Embryonic facial prominence (tissue), 1 donor: Measurements from ENCODE around the gene PIEZO2.
"Not testable (repeated sequence)": the region's sequence is repeated elsewhere in the genome, so short reads cannot be mapped to it uniquely, and the experiment has no call there.

Experiments
- DNase-seq: peaks from one replicate; pipeline ENCODE4 v3.0.0-alpha.2; 2016; ENCODE audit errors: extremely low spot score

Gene PIEZO2

GRCh38 chr18:10846657-10847407, 302.5 kb downstream of the PIEZO2 start:
- DNase-seq, result no peak

DNA sequence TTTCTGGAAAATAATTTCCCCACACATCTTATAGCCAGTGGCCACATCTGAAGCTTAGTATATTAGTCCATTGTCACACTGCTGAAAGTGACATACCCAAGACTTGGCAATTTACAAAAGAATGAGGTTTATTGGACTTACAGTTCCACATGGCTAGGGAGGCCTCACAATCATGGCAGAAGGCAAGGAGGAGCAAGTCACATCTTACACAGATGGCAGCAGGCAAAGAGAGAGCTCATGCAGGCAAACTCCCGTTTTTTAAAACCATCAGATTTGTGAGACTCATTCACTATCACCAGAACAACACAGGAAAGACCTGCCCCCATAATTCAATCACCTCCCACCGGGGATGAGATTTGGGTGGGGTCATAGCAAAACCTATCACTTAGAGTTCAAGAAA, 303.3 kb downstream of the PIEZO2 start:
- DNase-seq, result not testable (repeated sequence)

DNA sequence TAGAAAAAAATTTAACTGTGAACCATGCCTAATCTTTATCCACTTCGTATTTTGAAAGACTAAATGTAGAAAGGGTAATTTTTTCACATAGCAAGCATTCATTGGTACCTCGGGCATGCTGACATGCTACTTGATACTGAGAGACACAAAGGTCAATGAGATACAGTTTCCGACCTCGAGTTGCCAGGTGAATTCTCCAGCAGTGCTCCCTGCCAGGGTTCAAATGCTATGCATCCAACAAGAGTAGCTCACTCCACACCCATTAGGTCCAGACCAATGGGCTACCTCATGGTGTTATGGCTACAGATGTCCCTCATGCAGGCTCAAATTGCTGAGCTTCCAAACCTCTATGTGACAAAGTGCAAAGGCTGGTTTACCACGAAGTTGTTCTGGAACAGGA, 305.8 kb downstream of the PIEZO2 start:
- no peak for DNase-seq

- DNase-seq, result no peak
Observed at GRCh38 chr18:10842861-10843260, 306.5 kb downstream of the PIEZO2 start.

- no peak for DNase-seq
Observed at GRCh38 chr18:10842371-10842770, 307.0 kb downstream of the PIEZO2 start.

GRCh38 chr18:10841203-10841602, 308.2 kb downstream of the PIEZO2 start:
- no peak for DNase-seq

DNA sequence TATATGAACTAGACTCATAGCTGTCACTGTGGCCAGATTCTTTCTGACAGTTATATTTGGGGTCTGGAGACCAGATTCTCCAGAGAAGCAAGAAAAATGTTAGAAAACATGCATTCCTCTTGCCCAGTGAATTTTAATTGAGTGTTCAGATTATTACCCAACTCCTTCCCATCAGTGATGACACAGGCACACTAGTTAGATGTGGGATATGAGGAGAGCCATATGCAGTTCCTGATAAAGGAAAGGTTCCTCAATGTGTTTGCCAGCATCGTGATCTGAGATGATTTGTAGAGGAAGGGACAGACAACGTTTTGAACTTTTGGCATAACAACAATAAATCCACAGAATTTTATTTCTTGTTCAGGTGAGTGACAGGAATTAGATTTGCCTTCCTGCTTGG, 308.6 kb downstream of the PIEZO2 start:
- DNase-seq, result no peak

GRCh38 chr18:10839421-10839820, 309.9 kb downstream of the PIEZO2 start:
- no peak for DNase-seq

DNA sequence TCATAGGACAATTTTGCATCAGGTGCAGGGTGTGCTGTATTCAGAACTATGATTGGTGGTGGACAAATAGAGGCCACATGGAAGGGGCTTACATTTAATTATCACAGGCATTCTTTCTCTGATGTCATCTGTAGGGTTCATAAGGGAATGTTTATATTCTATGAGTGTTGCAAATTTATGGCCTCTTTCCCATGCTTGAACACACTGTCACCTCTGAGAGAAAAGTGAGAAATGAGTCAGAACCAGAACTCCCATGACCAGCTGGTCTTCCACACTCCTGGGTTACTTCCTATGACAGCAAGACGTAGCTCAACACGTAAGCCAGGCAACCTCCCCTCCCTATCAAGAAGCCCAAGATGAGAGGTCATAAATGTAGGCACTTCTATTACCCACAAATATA, 310.8 kb downstream of the PIEZO2 start:
- no peak for DNase-seq

DNA sequence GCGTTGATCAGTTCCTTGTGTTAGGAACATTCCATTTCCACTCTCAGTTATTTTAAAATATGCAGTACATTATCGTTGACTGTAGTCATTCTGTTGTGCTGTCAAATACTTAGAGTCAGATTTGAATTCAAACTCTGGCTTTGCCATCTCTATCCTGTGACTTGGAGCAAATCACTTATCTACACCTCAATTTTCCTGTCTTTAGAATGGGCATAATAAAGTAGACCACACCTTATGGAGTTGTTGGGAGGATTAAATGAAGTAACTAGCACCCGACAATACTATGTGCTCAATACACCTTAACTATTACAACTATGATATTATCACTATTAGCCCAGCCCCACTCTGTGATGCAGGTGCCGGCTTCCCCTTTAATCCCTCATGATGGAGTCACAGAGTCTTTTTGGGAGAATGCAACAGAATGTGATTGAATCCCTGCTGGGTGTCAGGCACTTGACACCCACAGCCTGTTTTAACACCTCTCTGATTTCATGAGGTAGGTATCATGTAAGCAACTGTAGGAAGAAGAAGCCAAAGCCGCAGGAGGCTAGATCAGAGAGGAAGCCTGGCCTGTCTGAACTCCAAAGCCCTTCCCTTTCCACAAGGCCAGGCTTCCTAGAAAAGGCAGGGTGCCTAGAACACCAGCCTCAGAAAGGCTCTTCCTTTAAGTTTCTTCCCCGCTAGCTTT, 315.1 kb downstream of the PIEZO2 start:
- DNase-seq, result no peak

- DNase-seq, result no peak
Observed at GRCh38 chr18:10833656-10834055, 315.7 kb downstream of the PIEZO2 start.

GRCh38 chr18:10826400-10826799, 323.0 kb downstream of the PIEZO2 start:
- DNase-seq, result no peak

GRCh38 chr18:10822456-10822855, 326.9 kb downstream of the PIEZO2 start:
- no peak for DNase-seq

DNA sequence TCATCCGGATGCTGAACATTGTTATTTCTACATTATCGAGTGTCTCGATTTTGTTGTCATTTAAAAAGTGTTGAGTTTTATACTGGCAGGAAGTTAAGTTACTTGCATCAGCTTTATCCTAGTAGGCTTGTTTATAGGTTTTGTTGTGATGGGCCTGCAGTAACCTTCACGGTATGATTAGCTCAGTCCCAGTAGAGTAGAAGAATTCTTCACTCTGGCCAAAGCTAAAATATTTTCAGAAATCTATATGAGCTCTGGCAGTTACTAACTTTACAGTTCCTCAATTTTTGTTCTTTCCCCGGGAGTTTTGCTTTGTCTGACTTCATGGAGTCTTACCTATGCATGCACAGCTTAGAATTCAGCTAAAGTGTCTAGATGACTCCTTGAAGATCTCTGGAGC, 328.7 kb downstream of the PIEZO2 start:
- no peak for DNase-seq

- no peak for DNase-seq
Observed at GRCh38 chr18:10814336-10814735, 335.0 kb downstream of the PIEZO2 start.

DNA sequence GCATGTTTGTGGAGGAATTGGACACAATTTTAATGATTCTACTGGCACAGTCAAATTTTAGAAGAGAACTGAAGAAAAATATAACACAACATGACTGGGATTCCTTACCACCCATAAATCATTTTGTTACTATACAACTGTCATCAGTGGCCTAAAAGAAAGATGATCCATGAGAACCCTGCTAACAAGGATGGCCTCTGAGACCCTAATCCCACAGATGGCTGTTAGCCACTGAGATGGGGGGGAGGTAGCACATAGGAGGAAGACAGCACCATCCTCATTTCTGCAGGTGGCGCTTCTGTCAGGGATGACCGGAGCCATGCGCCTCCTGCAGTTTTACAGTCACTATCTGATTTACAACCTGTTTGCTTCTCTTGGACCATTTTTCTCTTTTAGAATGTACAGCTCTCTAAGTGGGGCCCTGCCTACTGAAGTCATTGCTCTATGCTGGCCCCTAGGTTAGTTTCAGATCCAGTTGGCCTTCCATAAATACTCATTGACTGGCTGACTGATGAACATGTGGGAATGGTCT, 343.7 kb downstream of the PIEZO2 start:
- no peak for DNase-seq

- DNase-seq, result no peak
Observed at GRCh38 chr18:10804126-10804525, 345.2 kb downstream of the PIEZO2 start.

GRCh38 chr18:10798727-10799550, 350.4 kb downstream of the PIEZO2 start:
- DNase-seq, result no peak

- no peak for DNase-seq
Observed at GRCh38 chr18:10797896-10798295, 351.5 kb downstream of the PIEZO2 start.

- no peak for DNase-seq
Observed at GRCh38 chr18:10794771-10795170, 354.6 kb downstream of the PIEZO2 start.

DNA sequence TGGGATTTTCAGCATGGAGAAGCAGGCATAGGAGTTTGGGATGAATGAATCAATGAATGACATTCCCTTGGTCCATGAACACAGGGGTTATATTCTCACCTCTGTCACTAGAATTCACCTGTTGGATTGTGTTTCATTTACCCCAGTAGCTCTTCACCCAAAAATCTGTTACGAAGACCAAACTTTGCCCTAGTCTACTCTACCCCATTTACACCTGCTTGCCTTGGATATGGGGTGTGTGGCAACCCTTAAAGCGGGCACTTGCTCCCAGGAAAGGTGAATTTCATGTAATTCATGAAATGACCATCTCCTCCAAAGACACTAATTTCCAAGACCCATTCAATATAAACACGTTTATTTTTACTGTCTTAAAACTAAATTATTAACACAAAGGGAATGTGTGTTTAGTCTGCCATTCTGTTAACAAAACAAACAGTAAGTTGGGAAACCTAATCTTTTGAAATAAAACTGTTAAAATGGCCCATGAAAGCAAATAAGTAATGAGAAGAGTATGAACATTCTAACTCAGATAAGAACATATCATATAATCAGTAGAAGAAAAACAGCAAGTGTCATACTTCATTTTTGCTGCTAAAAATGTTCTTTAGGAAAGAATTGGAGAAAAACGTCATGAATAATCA, 355.5 kb downstream of the PIEZO2 start:
- no peak for DNase-seq

DNA sequence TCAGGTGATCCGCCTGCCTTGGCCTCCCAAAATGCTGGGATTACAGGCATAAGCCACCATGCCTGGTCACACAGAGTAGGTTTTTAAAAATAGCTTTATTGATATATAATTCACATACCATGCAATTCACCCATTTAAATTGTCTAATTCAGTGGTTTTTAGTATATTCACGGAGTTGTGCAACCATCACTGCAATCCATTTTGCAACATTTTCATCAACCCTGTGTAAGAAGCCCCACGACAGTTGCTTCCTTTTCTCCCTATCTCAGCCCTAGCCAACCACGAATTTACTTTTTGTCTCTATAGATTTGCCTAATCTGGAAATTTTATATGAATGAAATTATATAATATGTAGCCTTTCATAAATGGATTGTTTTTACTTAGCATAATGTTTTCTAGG, 357.2 kb downstream of the PIEZO2 start:
- DNase-seq, result no peak
